Mesendoderm (in vitro differentiated cells): ENCODE measurements around the gene ZNF714.
A peak's percentile ranks its signal among the peaks of the same experiment; 100 is the strongest.

Source experiments
- DNase-seq: peaks from one replicate; pipeline ENCODE4 v3.0.0; 2013
- H2AK5ac ChIP-seq: 2 replicates; pipeline ENCODE4 v1.6.1; 2013; ENCODE audit warnings: low read length, inconsistent platforms
- H2BK120ac ChIP-seq: 2 replicates; pipeline ENCODE4 v1.6.1; 2013; ENCODE audit warnings: low read depth, mild to moderate bottlenecking, low read length, moderate library complexity, mixed read lengths
- H2BK15ac ChIP-seq: replicated peaks from 2 replicates; pipeline ENCODE4 v1.6.1; 2013; ENCODE audit warnings: low read depth, mild to moderate bottlenecking, moderate library complexity
- H2BK5ac ChIP-seq: 2 replicates; pipeline ENCODE4 v1.6.1; 2013; ENCODE audit warnings: low read length, inconsistent platforms
- H3K18ac ChIP-seq: 2 replicates; pipeline ENCODE4 v1.6.1; 2013; ENCODE audit warnings: mild to moderate bottlenecking, low read length, mixed read lengths
- H3K23ac ChIP-seq: one replicate; pipeline ENCODE4 v1.6.1; 2013; ENCODE audit warnings: low read length
- H3K27ac ChIP-seq: 2 replicates; pipeline ENCODE4 v1.5.1; 2013; ENCODE audit warnings: low read depth, mild to moderate bottlenecking, inconsistent platforms, low read length, moderate library complexity
- H3K27me3 ChIP-seq: 2 replicates; pipeline ENCODE4 v1.6.1; 2013; ENCODE audit warnings: low read length, control low read depth, mild to moderate bottlenecking, inconsistent platforms; ENCODE audit not compliant: insufficient read depth, poor library complexity
- H3K36me3 ChIP-seq: 2 replicates; pipeline ENCODE4 v1.6.1; 2013; ENCODE audit warnings: low read length, inconsistent platforms; ENCODE audit not compliant: control insufficient read depth, insufficient read depth
- H3K4ac ChIP-seq: one replicate; pipeline ENCODE4 v1.6.1; 2013; ENCODE audit warnings: low read depth, mild to moderate bottlenecking, low read length, moderate library complexity
- H3K4me1 ChIP-seq: 2 replicates; pipeline ENCODE4 v1.6.1; 2013; ENCODE audit warnings: low read depth, low read length, inconsistent platforms; ENCODE audit not compliant: control insufficient read depth
- H3K4me2 ChIP-seq: 2 replicates; pipeline ENCODE4 v1.6.1; 2013; ENCODE audit warnings: low read length
- H3K4me3 ChIP-seq: 2 replicates; pipeline ENCODE4 v1.5.1; 2013; ENCODE audit warnings: mild to moderate bottlenecking, low read length
- H3K56ac ChIP-seq: one replicate; pipeline ENCODE4 v1.6.1; 2013; ENCODE audit warnings: low read length
- H3K79me1 ChIP-seq: 2 replicates; pipeline ENCODE4 v1.6.1; 2013; ENCODE audit warnings: low read length, inconsistent platforms
- H3K79me2 ChIP-seq: 2 replicates; pipeline ENCODE4 v1.6.1; 2013; ENCODE audit warnings: mild to moderate bottlenecking, low read length; ENCODE audit not compliant: control insufficient read depth, insufficient read depth
- H3K9ac ChIP-seq: 2 replicates; pipeline ENCODE4 v1.6.1; 2013; ENCODE audit warnings: low read length, inconsistent platforms
- H4K5ac ChIP-seq: one replicate; pipeline ENCODE4 v1.6.1; 2013; ENCODE audit warnings: low read length
- H4K8ac ChIP-seq: one replicate; pipeline ENCODE4 v1.6.1; 2013; ENCODE audit warnings: low read depth, mild to moderate bottlenecking, control low read depth, low read length, moderate library complexity
- WGBS: extraction: QIAGEN DNeasy Blood & Tissue Kit; methylation state at CpG from one replicate; pipeline ENCODE4 v1.1.7; 2013; ENCODE audit warnings: low lambda C conversion rate, missing lambda C conversion rate; ENCODE audit not compliant: insufficient coverage; ENCODE audit errors: extremely low coverage; 5-methylcytosine and 5-hydroxymethylcytosine counted together
- small RNA-seq: library from polyadenylated mRNA; stranded (forward); fragments of <200 nt; extraction: miRNeasy Mini kit (QIAGEN cat#:217004); gene quantifications from one replicate; pipeline ENCODE3, GENCODE V24; 2013; ENCODE audit not compliant: insufficient read depth

The ZNF714 gene

DNA sequence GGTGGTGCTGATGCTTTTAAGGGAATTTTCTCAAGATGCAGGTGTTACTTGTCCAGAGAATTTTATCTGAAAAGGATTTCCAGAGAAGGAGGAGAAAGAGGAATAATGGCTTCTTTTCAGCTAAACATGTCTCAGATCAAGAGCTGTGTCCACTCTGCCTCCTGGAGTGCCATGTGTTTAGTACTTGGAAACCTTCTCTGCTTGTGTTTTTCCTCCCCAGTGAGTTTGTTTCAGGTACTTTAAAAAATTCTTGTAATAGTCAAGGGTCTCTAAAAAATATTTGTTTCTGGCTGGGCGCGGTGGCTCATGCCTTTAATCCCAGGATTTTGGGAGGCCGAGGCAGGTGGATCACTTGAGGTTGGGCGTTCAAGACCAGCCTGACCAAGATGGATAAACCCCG is 82.5 kb downstream of the ZNF714 start:
- Histone ChIP-seq H3K56ac (no peak overlapping the region), H2BK120ac (no peak overlapping the region), H3K4me2 (no peak overlapping the region), H2BK15ac (no peak overlapping the region), H3K4ac (no peak overlapping the region), H4K8ac (no peak overlapping the region), H3K36me3 (no peaks in the 10 kb centered on the region), H3K4me1 (no peaks in the 10 kb centered on the region), H3K4me3 (no peak overlapping the region), H3K18ac (no peak overlapping the region), H2AK5ac (no peak overlapping the region), H3K23ac (no peak overlapping the region), H3K79me2 (peaks cover 18% of the 10 kb centered on the region), H4K5ac (no peak overlapping the region), H3K79me1 (peaks cover 11% of the 10 kb centered on the region), H3K27ac (no peak overlapping the region), H2BK5ac (no peak overlapping the region), H3K27me3 (no peaks in the 10 kb centered on the region), H3K9ac (no peak overlapping the region)
- no peak for DNase-seq
- WGBS, result no CpG with 5 or more reads among the region's 5 CpGs

DNA sequence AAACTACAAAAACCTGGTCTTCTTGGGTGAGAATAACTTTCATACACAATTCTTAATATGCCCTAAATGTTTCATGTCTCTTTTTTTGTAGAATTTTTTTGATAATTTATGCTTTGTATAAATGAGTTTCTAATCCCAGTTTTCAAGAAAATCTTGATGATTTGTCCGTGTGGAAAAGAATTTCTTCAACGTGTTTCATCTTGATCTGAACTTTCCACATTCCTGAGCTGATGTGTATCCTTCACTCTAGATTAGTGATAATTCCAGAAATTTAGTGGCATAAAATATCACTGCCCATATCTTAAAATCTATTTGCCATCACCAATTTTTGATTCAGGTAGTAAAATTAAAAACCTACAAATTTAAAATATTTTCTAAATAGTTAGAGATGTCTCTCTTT is 84.4 kb downstream of the ZNF714 start:
- no peak overlapping the region for H2BK15ac ChIP-seq
- H2BK5ac ChIP-seq, result no peak overlapping the region
- H3K36me3 ChIP-seq, result no peaks in the 10 kb centered on the region
- H4K8ac ChIP-seq, result no peak overlapping the region
- H3K79me1 ChIP-seq, result peaks cover 8% of the 10 kb centered on the region
- no peak overlapping the region for H3K9ac ChIP-seq
- H3K18ac ChIP-seq, result no peak overlapping the region
- no peaks in the 10 kb centered on the region for H3K27me3 ChIP-seq
- no peak overlapping the region for H3K4ac ChIP-seq
- H3K56ac ChIP-seq, result no peak overlapping the region
- H3K23ac ChIP-seq, result no peak overlapping the region
- no peak overlapping the region for H2AK5ac ChIP-seq
- WGBS, result no CpG with 5 or more reads among the region's 2 CpGs
- H2BK120ac ChIP-seq, result no peak overlapping the region
- no peaks in the 10 kb centered on the region for H3K4me1 ChIP-seq
- H3K4me3 ChIP-seq, result no peak overlapping the region
- H3K4me2 ChIP-seq, result no peak overlapping the region
- H3K79me2 ChIP-seq, result peaks cover 8% of the 10 kb centered on the region
- no peak overlapping the region for H4K5ac ChIP-seq
- H3K27ac ChIP-seq, result no peak overlapping the region
- no peak for DNase-seq

Small RNA genes within 50 kb of the gene (small RNA-seq; reads per million reads assigned to genes)
- gene RNA5SP469, result 2.1 reads per million, percentile 22 among the genes with 10 or more reads in this experiment
